Motor neuron (in vitro differentiated cells): ENCODE measurements around the gene MAGED1. TPM values are rescaled to one million over a fixed set of nuclear protein-coding genes. Genes with fewer than 3 reads are reported as not detected.
A peak's percentile ranks its signal among the peaks of the same experiment; 100 is the strongest.
"Not testable (repeated sequence)": the region's sequence is repeated elsewhere in the genome, so short reads cannot be mapped to it uniquely, and the experiment has no call there.

Source experiments
- ATAC-seq, 8 experiments: fragments of 200-7000 bp; cut with Tn5 transposase; replicated peaks in 6 of 8; 2 replicates each; pipeline ENCODE4 v1.8.0; 2021; ENCODE audit warnings: mild to moderate bottlenecking in 8 of 8, moderate library complexity in 8 of 8
- H3K27ac ChIP-seq, 2 donors: fragments of 250-450 bp; sonication (Bioruptor Pico); 2 replicates each; pipeline ENCODE4 v1.9.0; 2021; ENCODE audit warnings: antibody characterized with exemption in 2 of 2, mild to moderate bottlenecking in 2 of 2, moderate library complexity in 1 of 2
- H3K4me1 ChIP-seq, 2 donors: fragments of 250-450 bp; sonication (Bioruptor Pico); replicated peaks in 1 of 2; 2 replicates each; pipeline ENCODE4 v1.6.1; 2021; ENCODE audit warnings: antibody characterized with exemption in 2 of 2, mild to moderate bottlenecking in 2 of 2, moderate library complexity in 1 of 2
- H3K4me3 ChIP-seq, 5 donors: fragments of 250-450 bp; sonication (Bioruptor Pico); 2 replicates each; pipeline ENCODE4 v1.9.0; 2021; ENCODE audit warnings: antibody characterized with exemption in 5 of 5, mild to moderate bottlenecking in 5 of 5, moderate library complexity in 4 of 5
- WGBS, 10 experiments: fragments of 450-650 bp; shearing (Covaris generic); methylation state at CpG; one replicate each; pipeline ENCODE4 v1.0.0; 2022; 5-methylcytosine and 5-hydroxymethylcytosine counted together
- in situ Hi-C, 9 experiments: fragments of 400-800 bp; cut with MboI; loops; one replicate each; pipeline ENCODE4 v1.15.0; 2021; ENCODE audit warnings: low sequenced_read_pairs in 9 of 9, low pct_unique_long_range_greater_than_20kb in 2 of 9; ENCODE audit not compliant: unreplicated experiment in 9 of 9
- total RNA-seq, 8 experiments: library from RNA; unstranded; fragments of 300-600 nt; gene quantifications; 2 replicates each; pipeline versions ENCODE4 v1.2.3 to v1.2.4, GENCODE V29; 2022

MAGED1 gene
- total RNA-seq, 8 experiments from 2014 or later: 85.4 to 333 (median 212) TPM

- H3K4me3 ChIP-seq: no peak overlapping the region
- H3K4me1 ChIP-seq: no peaks in the 10 kb centered on the region
- WGBS, 10 experiments: 67% methylated on average over 1 of the region's 1 CpG; no CpG with 5 or more reads in 9 of the 10 experiments
- no peak for ATAC-seq
- in situ Hi-C loops: no loop called here
- H3K27ac ChIP-seq: no peak overlapping the region
These were observed 19.3 kb upstream of the MAGED1 start for GRCh38 chrX:51874123-51874522.

- no peak overlapping the region for H3K4me3 ChIP-seq
- ATAC-seq: no peak
- H3K4me1 ChIP-seq: no peaks in the 10 kb centered on the region
- in situ Hi-C loops: no loop called here
- 17 to 100% (median 23%) methylated on average over 1 of the region's 1 CpG; no CpG with 5 or more reads in 6 of the 10 experiments for WGBS, 10 experiments
- H3K27ac ChIP-seq: no peak overlapping the region
These were observed 17.0 kb upstream of the MAGED1 start for GRCh38 chrX:51876441-51876840.

DNA sequence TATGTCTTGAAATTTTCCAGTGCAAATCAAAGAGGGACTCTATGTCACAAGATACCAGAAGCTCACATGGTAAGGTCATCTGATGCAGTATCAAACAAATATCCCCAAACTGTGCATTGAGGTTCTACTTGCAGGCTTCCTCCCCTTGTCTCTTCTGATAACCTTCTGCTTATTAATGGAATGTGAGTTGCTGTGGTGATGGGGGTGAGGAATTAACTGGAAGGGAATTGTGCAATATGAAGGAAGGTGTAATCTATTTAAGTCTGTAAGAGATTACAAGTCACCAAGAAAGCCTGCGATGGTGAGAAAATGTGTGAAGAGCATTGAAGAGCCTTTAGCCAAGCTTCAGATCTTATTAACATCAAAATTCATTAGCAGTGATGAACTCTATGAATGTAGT lies 15.4 kb upstream of the MAGED1 start:
- ATAC-seq: no peak
- Histone ChIP-seq H3K4me3 (no peak overlapping the region), H3K4me1 (no peaks in the 10 kb centered on the region), H3K27ac (no peak overlapping the region)
- WGBS, 10 experiments: 100% methylated on average over 1 of the region's 1 CpG; no CpG with 5 or more reads in 8 of the 10 experiments
- in situ Hi-C loops: no loop called here

- in situ Hi-C loops: no loop called here
- no peak for ATAC-seq
- Histone ChIP-seq H3K4me3 (no peak overlapping the region), H3K4me1 (peaks cover 9 to 12% of the 10 kb centered on the region in 2 donors), H3K27ac (no peak overlapping the region)
These were observed 3.6 kb upstream of the MAGED1 start for GRCh38 chrX:51889851-51890250.

GRCh38 chrX:51891245-51891644 lies 2.2 kb upstream of the MAGED1 start:
- in situ Hi-C loops: no loop called here
- Histone ChIP-seq H3K27ac (peak overlapping the region; percentile 73 to 76), H3K4me1 (peaks cover 17 to 18% of the 10 kb centered on the region in 2 donors), H3K4me3 (no peak overlapping the region)
- no peak for ATAC-seq
- 67 to 100% (median 83%) methylated on average over 1 of the region's 1 CpG; no CpG with 5 or more reads in 7 of the 10 experiments for WGBS, 10 experiments

DNA sequence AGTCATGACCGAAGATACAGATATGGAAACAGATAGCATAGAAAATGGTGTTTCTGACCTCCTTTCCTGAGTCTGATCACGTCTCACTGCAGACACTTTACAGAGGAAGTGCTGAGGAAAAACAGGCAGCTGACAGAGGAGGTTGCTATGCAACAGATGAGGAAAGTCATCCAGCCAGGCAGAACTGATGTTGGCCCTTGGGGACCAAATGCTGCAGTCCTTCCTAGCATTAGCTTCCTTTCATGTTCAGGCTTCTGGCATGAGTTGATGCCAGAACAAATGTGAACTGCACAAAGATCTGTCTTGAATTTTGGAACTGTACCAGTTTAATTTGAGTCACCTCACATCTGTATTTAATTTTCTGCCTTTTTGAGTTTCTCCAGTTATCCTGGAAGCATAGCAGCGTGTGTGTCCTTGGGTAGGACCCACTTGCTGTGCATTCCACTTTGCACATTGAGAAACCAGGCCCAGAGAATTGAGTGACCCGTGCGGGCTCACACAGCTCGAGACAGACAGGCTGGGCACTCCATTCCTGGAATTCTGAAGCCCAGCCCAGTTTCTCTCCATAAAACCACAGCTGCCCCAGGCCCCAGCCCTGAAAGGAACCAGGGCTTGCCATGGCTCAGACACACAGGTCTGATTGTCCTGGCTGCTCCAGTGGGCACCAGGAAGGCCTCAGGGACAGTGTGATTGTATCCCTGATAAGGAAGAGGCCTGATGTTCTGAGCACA lies 1.4 kb upstream of the MAGED1 start:
- peak in 7 of 8 experiments; percentile 31 to 61 (median 38) for ATAC-seq
- H3K27ac ChIP-seq: peak overlapping the region; percentile 73 to 76
- peak overlapping the region in 1 of 5 donors; percentile 0 for H3K4me3 ChIP-seq
- in situ Hi-C loops: no loop called here
- H3K4me1 ChIP-seq: peaks cover 24 to 25% of the 10 kb centered on the region in 2 donors
- 0 to 23% methylated on average over 1 to 3 of the region's 6 CpGs; no CpG with 5 or more reads in 8 of the 10 experiments for WGBS, 10 experiments

GRCh38 chrX:51893931-51894696 lies 691 bp downstream of the MAGED1 start:
- WGBS, 10 experiments: 34% methylated on average over 6 of the region's 32 CpGs; no CpG with 5 or more reads in 9 of the 10 experiments
- H3K4me1 ChIP-seq: peaks cover 28 to 33% of the 10 kb centered on the region in 2 donors
- peak; percentile 2 to 45 (median 29) for ATAC-seq
- in situ Hi-C loops: no loop called here
- peak overlapping the region; percentile 56 to 65 (median 59) for H3K4me3 ChIP-seq
- peak overlapping the region; percentile 90 to 93 for H3K27ac ChIP-seq

- ATAC-seq: peak in 5 of 8 experiments; percentile 1 to 9 (median 7)
- in situ Hi-C loops: no loop called here
- H3K27ac ChIP-seq: peak overlapping the region; percentile 90 to 93
- H3K4me1 ChIP-seq: peaks cover 30 to 33% of the 10 kb centered on the region in 2 donors
- 53% methylated on average over 3 of the region's 25 CpGs; no CpG with 5 or more reads in 9 of the 10 experiments for WGBS, 10 experiments
- peak overlapping the region; percentile 56 to 65 (median 59) for H3K4me3 ChIP-seq
These were observed 1.4 kb downstream of the MAGED1 start for GRCh38 chrX:51894697-51895336.

- Histone ChIP-seq H3K27ac (no peak overlapping the region), H3K4me3 (no peak overlapping the region), H3K4me1 (peaks cover 26 to 33% of the 10 kb centered on the region in 2 donors)
- WGBS, 10 experiments: 65 to 89% methylated on average over 3 to 8 of the region's 12 CpGs; no CpG with 5 or more reads in 8 of the 10 experiments
- ATAC-seq: no peak
- in situ Hi-C loops: no loop called here
These were observed 3.2 kb downstream of the MAGED1 start for GRCh38 chrX:51896626-51897025.

GRCh38 chrX:51899741-51900140 lies 6.3 kb downstream of the MAGED1 start:
- no peak for ATAC-seq
- no peak overlapping the region for H3K27ac ChIP-seq
- no CpG with 5 or more reads among the region's 2 CpGs for WGBS, 10 experiments
- in situ Hi-C loops: no loop called here
- peaks cover 18 to 24% of the 10 kb centered on the region in 2 donors for H3K4me1 ChIP-seq
- H3K4me3 ChIP-seq: no peak overlapping the region

DNA sequence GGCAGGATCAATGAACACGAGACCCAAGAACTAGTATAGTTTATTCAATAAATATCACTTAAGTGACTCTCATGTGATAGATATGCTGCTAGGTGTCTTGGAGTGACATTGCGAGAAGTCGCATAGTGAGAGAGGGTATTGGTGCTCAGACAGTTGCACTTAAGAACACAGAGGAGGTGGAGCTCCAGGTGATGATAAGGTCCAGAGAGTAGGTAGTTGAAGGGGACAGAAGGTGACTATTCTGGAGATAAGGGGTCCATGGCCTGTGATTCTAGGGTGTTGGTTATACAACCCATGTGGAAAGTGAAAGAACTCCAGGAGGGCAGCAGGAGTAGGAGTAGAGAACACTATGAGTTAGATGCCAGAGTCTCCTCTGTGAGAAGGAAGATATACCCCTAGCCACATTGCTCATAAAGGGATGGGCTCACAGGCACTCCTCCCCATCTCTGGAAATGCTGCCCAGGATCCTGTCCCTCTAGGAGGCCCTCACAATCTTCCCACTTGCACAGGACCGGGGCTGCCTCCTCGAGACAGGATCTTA lies 9.2 kb downstream of the MAGED1 start:
- peaks cover 2% of the 10 kb centered on the region in 2 donors for H3K4me1 ChIP-seq
- in situ Hi-C loops: no loop called here
- no peak overlapping the region for H3K27ac ChIP-seq
- no peak overlapping the region for H3K4me3 ChIP-seq
- ATAC-seq: peak in 5 of 8 experiments; percentile 24 to 39 (median 31)
- WGBS, 10 experiments: 40 to 100% (median 80%) methylated on average over 1 to 3 of the region's 5 CpGs; no CpG with 5 or more reads in 5 of the 10 experiments

DNA sequence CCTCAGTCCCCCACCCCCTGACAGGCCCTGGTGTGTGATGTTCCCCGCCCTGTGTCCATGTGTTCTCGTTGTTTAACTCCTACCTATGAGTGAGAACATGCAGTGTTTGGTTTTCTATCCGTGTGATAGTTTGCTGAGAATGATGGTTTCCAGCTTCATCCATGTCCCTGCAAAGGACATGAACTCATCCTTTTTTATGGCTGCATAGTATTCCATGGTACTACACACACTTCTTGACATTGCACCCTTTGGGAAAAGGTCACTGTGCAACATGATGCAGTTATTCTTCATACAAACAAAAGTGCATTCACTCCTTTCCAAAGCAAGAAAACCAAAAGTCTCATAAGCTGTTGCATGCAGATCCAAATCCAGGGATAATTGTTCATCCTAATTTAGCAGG lies 11.7 kb downstream of the MAGED1 start:
- H3K4me1 ChIP-seq, ATAC-seq, in situ Hi-C loops, H3K4me3 ChIP-seq, H3K27ac ChIP-seq: not testable (repeated sequence)
- WGBS, 10 experiments: 0 to 38% methylated on average over 1 to 3 of the region's 3 CpGs; no CpG with 5 or more reads in 8 of the 10 experiments

DNA sequence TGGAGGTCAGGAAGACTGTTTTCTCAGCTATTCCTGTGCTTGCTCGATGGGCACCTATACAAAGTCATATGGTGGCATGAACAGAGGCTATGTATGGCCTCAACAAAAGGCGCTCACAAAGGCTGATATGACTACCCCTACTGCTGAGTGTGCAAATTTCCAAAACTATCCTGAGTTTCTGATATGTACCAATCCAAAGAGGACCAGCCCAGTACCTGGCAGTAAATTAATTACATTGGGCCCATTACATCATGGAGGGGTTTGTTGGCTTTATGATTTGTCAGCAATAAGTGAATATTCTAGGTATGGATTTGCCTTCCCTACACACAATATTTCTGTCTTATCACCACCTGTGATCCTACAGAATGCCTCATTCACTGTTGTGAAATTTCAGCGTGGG lies 12.3 kb downstream of the MAGED1 start:
- in situ Hi-C loops: no loop called here

More for the DNA sequence above, 12.3 kb downstream of the MAGED1 start:
- Histone ChIP-seq H3K4me1 (no peaks in the 10 kb centered on the region), H3K4me3 (no peak overlapping the region), H3K27ac (no peak overlapping the region)
- WGBS, 10 experiments: 27 to 100% (median 80%) methylated on average over 1 to 3 of the region's 3 CpGs; no CpG with 5 or more reads in 7 of the 10 experiments
- no peak for ATAC-seq
